Neural cell (in vitro differentiated cells): ENCODE results near the gene CFAP52. TPM values are rescaled to one million over a fixed set of nuclear protein-coding genes. Genes with fewer than 3 reads are reported as not detected.
A peak's percentile ranks its signal among the peaks of the same experiment; 100 is the strongest.
"Not testable (repeated sequence)": the region's sequence is repeated elsewhere in the genome, so short reads cannot be mapped to it uniquely, and the experiment has no call there.

Source experiments
- H2AFZ ChIP-seq: fragments of 200-600, 300-800 bp; sonication (generic), shearing (Covaris generic); 2 replicates; pipeline ENCODE4 v1.6.0; 2014; ENCODE audit warnings: low read depth, mild to moderate bottlenecking, antibody characterized with exemption, low read length, moderate library complexity
- H3F3A ChIP-seq: fragments of 200-600 bp; shearing (Covaris generic); 2 replicates; pipeline ENCODE4 v1.6.1; 2016; ENCODE audit warnings: mild to moderate bottlenecking, moderate library complexity, mixed read lengths, antibody characterized with exemption, low read length; ENCODE audit not compliant: insufficient read depth, poor library complexity, severe bottlenecking
- H3K27ac ChIP-seq: fragments of 200-600, 300-800 bp; sonication (generic), shearing (Covaris generic); 2 replicates; pipeline ENCODE4 v1.5.1; 2014; ENCODE audit warnings: mild to moderate bottlenecking, low read length, moderate library complexity
- H3K27me3 ChIP-seq: fragments of 300-800, 200-600 bp; sonication (generic), shearing (Covaris generic); 2 replicates; pipeline ENCODE4 v1.6.0; 2014; ENCODE audit warnings: mild to moderate bottlenecking, low read depth, low read length, moderate library complexity; ENCODE audit not compliant: insufficient read depth
- H3K36me3 ChIP-seq: fragments of 300-800, 200-600 bp; sonication (generic), shearing (Covaris generic); 2 replicates; pipeline ENCODE4 v1.5.1; 2014; ENCODE audit warnings: mild to moderate bottlenecking, antibody characterized with exemption, low read length, moderate library complexity; ENCODE audit not compliant: insufficient read depth
- H3K4me2 ChIP-seq: fragments of 300-800, 200-600 bp; sonication (generic), shearing (Covaris generic); 2 replicates; pipeline ENCODE4 v1.6.0; 2014; ENCODE audit warnings: mild to moderate bottlenecking, low read length
- H3K4me3 ChIP-seq: fragments of 300-800, 200-600 bp; sonication (generic), shearing (Covaris generic); 2 replicates; pipeline ENCODE4 v1.5.1; 2014; ENCODE audit warnings: mild to moderate bottlenecking, low read length, moderate library complexity
- H3K79me2 ChIP-seq: fragments of 200-600 bp; shearing (Covaris generic); replicated peaks from 2 replicates; pipeline ENCODE4 v1.6.0; 2014; ENCODE audit warnings: mild to moderate bottlenecking, low read length, moderate library complexity; ENCODE audit not compliant: insufficient read depth
- H3K9ac ChIP-seq: fragments of 300-800, 200-600 bp; sonication (generic), shearing (Covaris generic); 2 replicates; pipeline ENCODE4 v1.6.1; 2016; ENCODE audit warnings: mild to moderate bottlenecking, low read length, mixed read lengths
- H3K9me2 ChIP-seq: fragments of 200-600 bp; shearing (Covaris generic); 2 replicates; pipeline ENCODE4 v1.6.1; 2016; ENCODE audit warnings: mild to moderate bottlenecking, low read length, mixed read lengths; ENCODE audit not compliant: insufficient read depth
- H3K9me3 ChIP-seq: fragments of 200-600, 300-800 bp; sonication (generic), shearing (Covaris generic); 2 replicates; pipeline ENCODE4 v1.6.1; 2016; ENCODE audit warnings: mild to moderate bottlenecking, mixed run types, low read length, moderate library complexity, mixed read lengths
- H4K20me1 ChIP-seq: fragments of 200-600 bp; shearing (Covaris generic); 2 replicates; pipeline ENCODE4 v1.6.1; 2016; ENCODE audit warnings: mild to moderate bottlenecking, mixed run types; ENCODE audit not compliant: insufficient read depth
- CTCF ChIP-seq: fragments of 450-650 bp; IDR thresholded peaks from 2 replicates; pipeline ENCODE4 v1.5.1; 2014; ENCODE audit warnings: antibody characterized with exemption, mild to moderate bottlenecking, moderate library complexity; ENCODE audit not compliant: poor library complexity, severe bottlenecking
- EP300 ChIP-seq: fragments of 450-650 bp; conservative IDR thresholded peaks from 2 replicates; pipeline ENCODE4 v1.6.1; 2014; ENCODE audit warnings: antibody characterized with exemption, mild to moderate bottlenecking, moderate library complexity; ENCODE audit not compliant: poor library complexity, severe bottlenecking
- EZH2 ChIP-seq: fragments of 200-600, 300-800 bp; shearing (Covaris generic), sonication (generic); IDR thresholded peaks from 2 replicates; pipeline ENCODE4 v1.6.1; 2014; ENCODE audit warnings: antibody characterized with exemption, low read length, borderline replicate concordance, mild to moderate bottlenecking; ENCODE audit not compliant: insufficient read depth, poor library complexity, severe bottlenecking
- MXI1 ChIP-seq: fragments of 450-650 bp; conservative IDR thresholded peaks from 2 replicates; pipeline ENCODE4 v1.6.1; 2014; ENCODE audit warnings: antibody characterized with exemption, mild to moderate bottlenecking; ENCODE audit not compliant: poor library complexity, severe bottlenecking
- POLR2AphosphoS5 ChIP-seq: IDR thresholded peaks from 2 replicates; pipeline ENCODE4 v1.6.1; 2012
- RAD21 ChIP-seq: fragments of 450-650 bp; conservative IDR thresholded peaks from 2 replicates; pipeline ENCODE4 v1.6.1; 2014; ENCODE audit warnings: antibody characterized with exemption, mild to moderate bottlenecking, moderate library complexity
- SMC3 ChIP-seq: fragments of 450-650 bp; conservative IDR thresholded peaks from 2 replicates; pipeline ENCODE4 v1.6.1; 2014; ENCODE audit warnings: antibody characterized with exemption, mild to moderate bottlenecking, moderate library complexity; ENCODE audit not compliant: poor library complexity
- TAF1 ChIP-seq: IDR thresholded peaks from 2 replicates; pipeline ENCODE4 v1.6.1; 2012; ENCODE audit warnings: low read depth
- polyA plus RNA-seq: library from polyadenylated mRNA; depleted of rRNA; stranded (reverse); fragments of >200 nt; gene quantifications from 2 replicates; pipeline ENCODE4 v1.2.3, GENCODE V29; 2014
- TF ChIP-seq, protein P1 (sequence below): IDR thresholded peaks from 2 replicates; pipeline ENCODE4 v1.6.1; 2012; ENCODE audit warnings: borderline replicate concordance

Gene CFAP52
- polyA plus RNA-seq, 1 donor from 2014 or later = 1.9 TPM

- H3K9me2 ChIP-seq, H3F3A ChIP-seq, H3K4me2 ChIP-seq, H3K27ac ChIP-seq, H3K27me3 ChIP-seq, H4K20me1 ChIP-seq, H3K9me3 ChIP-seq, H3K9ac ChIP-seq, H3K79me2 ChIP-seq, H3K36me3 ChIP-seq, H2AFZ ChIP-seq, H3K4me3 ChIP-seq: not testable (repeated sequence)
- TF ChIP-seq CTCF (peak; percentile 32), RAD21 (peak; percentile 27)
Measured at GRCh38 chr17:9554715-9555114, 21.7 kb upstream of the CFAP52 start.

- Histone ChIP-seq H3K27me3 (no peaks in the 10 kb centered on the region), H3K9me3 (no peaks in the 10 kb centered on the region), H3K9ac (no peak overlapping the region), H3K9me2 (no peaks in the 10 kb centered on the region), H3K27ac (no peak overlapping the region), H3F3A (no peaks in the 10 kb centered on the region), H3K4me3 (no peak overlapping the region), H4K20me1 (no peaks in the 10 kb centered on the region), H3K36me3 (no peaks in the 10 kb centered on the region), H3K4me2 (no peak overlapping the region), H3K79me2 (no peaks in the 10 kb centered on the region), H2AFZ (no peak overlapping the region)
- TF ChIP-seq POLR2AphosphoS5 (no peak), TAF1 (no peak), CTCF (no peak), MXI1 (no peak), RAD21 (no peak), SMC3 (no peak), EP300 (no peak), EZH2 (no peak)
- TF ChIP-seq, protein P1, sequence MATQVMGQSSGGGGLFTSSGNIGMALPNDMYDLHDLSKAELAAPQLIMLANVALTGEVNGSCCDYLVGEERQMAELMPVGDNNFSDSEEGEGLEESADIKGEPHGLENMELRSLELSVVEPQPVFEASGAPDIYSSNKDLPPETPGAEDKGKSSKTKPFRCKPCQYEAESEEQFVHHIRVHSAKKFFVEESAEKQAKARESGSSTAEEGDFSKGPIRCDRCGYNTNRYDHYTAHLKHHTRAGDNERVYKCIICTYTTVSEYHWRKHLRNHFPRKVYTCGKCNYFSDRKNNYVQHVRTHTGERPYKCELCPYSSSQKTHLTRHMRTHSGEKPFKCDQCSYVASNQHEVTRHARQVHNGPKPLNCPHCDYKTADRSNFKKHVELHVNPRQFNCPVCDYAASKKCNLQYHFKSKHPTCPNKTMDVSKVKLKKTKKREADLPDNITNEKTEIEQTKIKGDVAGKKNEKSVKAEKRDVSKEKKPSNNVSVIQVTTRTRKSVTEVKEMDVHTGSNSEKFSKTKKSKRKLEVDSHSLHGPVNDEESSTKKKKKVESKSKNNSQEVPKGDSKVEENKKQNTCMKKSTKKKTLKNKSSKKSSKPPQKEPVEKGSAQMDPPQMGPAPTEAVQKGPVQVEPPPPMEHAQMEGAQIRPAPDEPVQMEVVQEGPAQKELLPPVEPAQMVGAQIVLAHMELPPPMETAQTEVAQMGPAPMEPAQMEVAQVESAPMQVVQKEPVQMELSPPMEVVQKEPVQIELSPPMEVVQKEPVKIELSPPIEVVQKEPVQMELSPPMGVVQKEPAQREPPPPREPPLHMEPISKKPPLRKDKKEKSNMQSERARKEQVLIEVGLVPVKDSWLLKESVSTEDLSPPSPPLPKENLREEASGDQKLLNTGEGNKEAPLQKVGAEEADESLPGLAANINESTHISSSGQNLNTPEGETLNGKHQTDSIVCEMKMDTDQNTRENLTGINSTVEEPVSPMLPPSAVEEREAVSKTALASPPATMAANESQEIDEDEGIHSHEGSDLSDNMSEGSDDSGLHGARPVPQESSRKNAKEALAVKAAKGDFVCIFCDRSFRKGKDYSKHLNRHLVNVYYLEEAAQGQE = no peak
Measured at GRCh38 chr17:9557161-9557755, 19.2 kb upstream of the CFAP52 start.
